Left ventricle myocardium inferior (tissue), 1 donor: ENCODE measurements around the gene GDF11. TPM values are rescaled to one million over a fixed set of nuclear protein-coding genes. Genes with fewer than 3 reads are reported as not detected.

Experiments
- DNase-seq: peaks from one replicate; pipeline ENCODE4 v3.0.0-alpha.2; 2020
- H3K27ac ChIP-seq: fragments of 200-600 bp; replicated peaks from 2 replicates; pipeline ENCODE4 v1.8.0; 2021
- H3K27me3 ChIP-seq: fragments of 200-600 bp; 2 replicates; pipeline ENCODE4 v1.8.0; 2021; ENCODE audit warnings: low read depth
- H3K36me3 ChIP-seq: fragments of 200-600 bp; 2 replicates; pipeline ENCODE4 v1.8.0; 2021
- H3K4me1 ChIP-seq: fragments of 200-600 bp; 2 replicates; pipeline ENCODE4 v1.8.0; 2021
- H3K4me3 ChIP-seq: fragments of 200-600 bp; 2 replicates; pipeline ENCODE4 v1.8.0; 2021; ENCODE audit warnings: mild to moderate bottlenecking, moderate library complexity
- H3K9me3 ChIP-seq: fragments of 200-600 bp; replicated peaks from 2 replicates; pipeline ENCODE4 v1.8.0; 2021
- CTCF ChIP-seq: fragments of 200-600 bp; IDR thresholded peaks from 2 replicates; pipeline ENCODE4 v1.8.0; 2021; ENCODE audit warnings: antibody characterized with exemption, mild to moderate bottlenecking, borderline replicate concordance
- intact Hi-C: fragments of 100-400 bp; cut with micrococcal nuclease; formaldehyde crosslinking; loops from one replicate; pipeline ENCODE4 v1.11.0; 2022
- total RNA-seq: library from RNA; stranded (reverse); fragmentation: NEBNext Ultra II Directional; extraction: Animal tissue kit (Norgen Biotek cat#: 25700); gene quantifications from one replicate; pipeline ENCODE4 v1.2.1, GENCODE V29; 2021
- donor health status: DM: no; HTN: yes; CAD: no; lungs with severe emphysema.

The GDF11 gene
- total RNA-seq, 1 donor from 2014 or later, result 15.6 TPM

- peaks cover 91% of the 10 kb centered on the region for H3K4me1 ChIP-seq
- TF ChIP-seq CTCF, result no peak
- peak overlapping the region; percentile 98 for H3K27ac ChIP-seq
- intact Hi-C loops, result no loop called here
- no peak for DNase-seq
- H3K27me3 ChIP-seq, result no peaks in the 10 kb centered on the region
- H3K9me3 ChIP-seq, result no peaks in the 10 kb centered on the region
- H3K36me3 ChIP-seq, result peaks cover 45% of the 10 kb centered on the region
- no peak overlapping the region for H3K4me3 ChIP-seq
These were observed 20.0 kb upstream of the GDF11 start for GRCh38 chr12:55722948-55723347.

- H3K4me3 ChIP-seq, result no peak overlapping the region
- TF ChIP-seq CTCF, result no peak
- peaks cover 45% of the 10 kb centered on the region for H3K36me3 ChIP-seq
- H3K27ac ChIP-seq, result peak overlapping the region; percentile 98
- H3K4me1 ChIP-seq, result peaks cover 91% of the 10 kb centered on the region
- DNase-seq, result no peak
- intact Hi-C loops, result no loop called here
- no peaks in the 10 kb centered on the region for H3K27me3 ChIP-seq
- no peaks in the 10 kb centered on the region for H3K9me3 ChIP-seq
These were observed 19.3 kb upstream of the GDF11 start for GRCh38 chr12:55723516-55724225.

GRCh38 chr12:55724226-55724939 is 18.5 kb upstream of the GDF11 start:
- Histone ChIP-seq H3K36me3 (peaks cover 45% of the 10 kb centered on the region), H3K4me1 (peaks cover 85% of the 10 kb centered on the region), H3K27me3 (no peaks in the 10 kb centered on the region), H3K9me3 (no peaks in the 10 kb centered on the region), H3K27ac (peak overlapping the region; percentile 98), H3K4me3 (no peak overlapping the region)
- TF ChIP-seq CTCF, result peak; percentile 67
- peak; percentile 74 for DNase-seq
- intact Hi-C loops, result no loop called here

- Histone ChIP-seq H3K36me3 (peaks cover 45% of the 10 kb centered on the region), H3K9me3 (no peaks in the 10 kb centered on the region), H3K27ac (peak overlapping the region; percentile 98), H3K4me1 (peaks cover 83% of the 10 kb centered on the region), H3K4me3 (no peak overlapping the region), H3K27me3 (no peaks in the 10 kb centered on the region)
- no peak for TF ChIP-seq CTCF
- intact Hi-C loops, result no loop called here
- DNase-seq, result no peak
These were observed 18.0 kb upstream of the GDF11 start for GRCh38 chr12:55724940-55725309.

GRCh38 chr12:55725556-55725955 is 17.4 kb upstream of the GDF11 start:
- Histone ChIP-seq H3K36me3 (peaks cover 45% of the 10 kb centered on the region), H3K4me1 (peaks cover 83% of the 10 kb centered on the region), H3K9me3 (no peaks in the 10 kb centered on the region), H3K4me3 (no peak overlapping the region), H3K27ac (peak overlapping the region; percentile 98), H3K27me3 (no peaks in the 10 kb centered on the region)
- TF ChIP-seq CTCF, result no peak
- intact Hi-C loops, result no loop called here
- no peak for DNase-seq
